HG02588 (cell line): ENCODE results near the gene SOS1.
"Not testable (repeated sequence)": the region's sequence is repeated elsewhere in the genome, so short reads cannot be mapped to it uniquely, and the experiment has no call there.

ENCODE experiments used
- ATAC-seq: cut with Tn5 transposase; IDR thresholded peaks from one replicate; pipeline ENCODE4 v1.9.1; 2021; ENCODE audit warnings: mild to moderate bottlenecking, moderate library complexity; ENCODE audit not compliant: unreplicated experiment

The SOS1 gene

GRCh38 chr2:39139511-39140237, 18.8 kb upstream of the SOS1 start:
- ATAC-seq: no peak

- ATAC-seq: no peak
These were observed 18.0 kb upstream of the SOS1 start for GRCh38 chr2:39138837-39139211.

GRCh38 chr2:39138187-39138836, 17.5 kb upstream of the SOS1 start:
- not testable (repeated sequence) for ATAC-seq

GRCh38 chr2:39136799-39137198, 15.9 kb upstream of the SOS1 start:
- ATAC-seq: no peak

- ATAC-seq: no peak
These were observed 14.9 kb upstream of the SOS1 start for GRCh38 chr2:39135690-39136259.

- no peak for ATAC-seq
These were observed 12.5 kb upstream of the SOS1 start for GRCh38 chr2:39133215-39133851.

GRCh38 chr2:39128919-39129391, 8.1 kb upstream of the SOS1 start:
- ATAC-seq: peak; percentile 42

GRCh38 chr2:39127973-39128372, 7.1 kb upstream of the SOS1 start:
- peak; percentile 43 for ATAC-seq

GRCh38 chr2:39124746-39125057, 3.9 kb upstream of the SOS1 start:
- ATAC-seq: no peak

- ATAC-seq: peak; percentile 60
These were observed 3.3 kb upstream of the SOS1 start for GRCh38 chr2:39124000-39124745.

- no peak for ATAC-seq
These were observed 2.7 kb upstream of the SOS1 start for GRCh38 chr2:39123436-39123999.

- no peak for ATAC-seq
These were observed 742 bp upstream of the SOS1 start for GRCh38 chr2:39121523-39122063.

GRCh38 chr2:39120521-39120770, 405 bp downstream of the SOS1 start:
- peak; percentile 21 for ATAC-seq

GRCh38 chr2:39119732-39120520, 925 bp downstream of the SOS1 start:
- peak; percentile 39 for ATAC-seq

- no peak for ATAC-seq
These were observed 1.9 kb downstream of the SOS1 start for GRCh38 chr2:39118786-39119499.

- ATAC-seq: no peak
These were observed 5.3 kb downstream of the SOS1 start for GRCh38 chr2:39115556-39115955.

GRCh38 chr2:39114771-39115170, 6.1 kb downstream of the SOS1 start:
- ATAC-seq: no peak

- no peak for ATAC-seq
These were observed 11.3 kb downstream of the SOS1 start for GRCh38 chr2:39109537-39109936.

- ATAC-seq: no peak
These were observed 12.5 kb downstream of the SOS1 start for GRCh38 chr2:39108377-39108776.
